ENCODE results near the gene MKRN3. TPM values are rescaled to one million over a fixed set of nuclear protein-coding genes. Genes with fewer than 3 reads are reported as not detected.

The MKRN3 gene
- 1.3 and 3.0 TPM in 2 replicates for total RNA-seq

GRCh38 chr15:23565395-23566070 lies at the start of gene MKRN3:
Gene MKRN3, plus strand, starts transcription at chr15:23565674. Its CDS starts 109 bp downstream, at chr15:23565783.

Other genes starting within 250 kb of the MKRN3 start
- gene GOLGA6L26, start 231.5 kb upstream of the MKRN3 start, total RNA-seq = not detected in 2 replicates
- gene GOLGA8S, start 210.9 kb upstream of the MKRN3 start, total RNA-seq = under 0.01 and 0.15 TPM in 2 replicates
- not detected in 2 replicates for gene GOLGA6L2, start 118.4 kb upstream of the MKRN3 start, total RNA-seq
- gene MAGEL2, start 82.2 kb downstream of the MKRN3 start, total RNA-seq = 0.50 TPM in 1 of 2 replicates, not detected in the other
- 59.6 and 132 TPM in 2 replicates for gene NDN, start 121.6 kb downstream of the MKRN3 start, total RNA-seq

All from smooth muscle cell of trachea (primary cell).